GM23248 (cell line): Measurements from ENCODE around the gene ZCCHC17. TPM values are rescaled to one million over a fixed set of nuclear protein-coding genes. Genes with fewer than 3 reads are reported as not detected.

ENCODE experiments used
- DNase-seq: peaks from one replicate; pipeline ENCODE4 v3.0.0-alpha.2; 2015
- H2AFZ ChIP-seq: fragments of 200-600 bp; sonication (generic); 2 replicates; pipeline ENCODE4 v1.6.1; 2016; ENCODE audit warnings: antibody characterized with exemption
- H3F3A ChIP-seq: fragments of 200-600 bp; sonication (generic); 2 replicates; pipeline ENCODE4 v1.6.1; 2016; ENCODE audit warnings: mild to moderate bottlenecking, antibody characterized with exemption, mixed run types; ENCODE audit not compliant: insufficient read depth
- H3K27ac ChIP-seq: fragments of 200-600 bp; sonication (generic); 2 replicates; pipeline ENCODE4 v1.5.1; 2016; ENCODE audit warnings: mild to moderate bottlenecking
- H3K27me3 ChIP-seq: fragments of 200-600 bp; sonication (generic); replicated peaks from 2 replicates; pipeline ENCODE4 v1.6.1; 2016; ENCODE audit warnings: mild to moderate bottlenecking; ENCODE audit not compliant: insufficient read depth
- H3K36me3 ChIP-seq: fragments of 200-600 bp; sonication (generic); 2 replicates; pipeline ENCODE4 v1.6.1; 2016; ENCODE audit warnings: low read depth, mild to moderate bottlenecking
- H3K4me1 ChIP-seq: fragments of 200-600 bp; sonication (generic); 2 replicates; pipeline ENCODE4 v1.6.1; 2016; ENCODE audit warnings: mild to moderate bottlenecking; ENCODE audit not compliant: insufficient read depth
- H3K4me2 ChIP-seq: fragments of 200-600 bp; sonication (generic); one replicate; pipeline ENCODE4 v1.6.1; 2016; ENCODE audit warnings: mild to moderate bottlenecking; ENCODE audit not compliant: unreplicated experiment
- H3K4me3 ChIP-seq: fragments of 200-600 bp; sonication (generic); 2 replicates; pipeline ENCODE4 v1.5.1; 2016; ENCODE audit warnings: mild to moderate bottlenecking
- H3K79me2 ChIP-seq: fragments of 200-600 bp; sonication (generic); 2 replicates; pipeline ENCODE4 v1.6.1; 2016; ENCODE audit warnings: mild to moderate bottlenecking; ENCODE audit not compliant: insufficient read depth
- H3K9ac ChIP-seq: fragments of 200-600 bp; sonication (generic); 2 replicates; pipeline ENCODE4 v1.6.1; 2016; ENCODE audit warnings: mild to moderate bottlenecking
- H3K9me2 ChIP-seq: fragments of 200-600 bp; sonication (generic); 2 replicates; pipeline ENCODE4 v1.6.1; 2016; ENCODE audit warnings: mixed run types, mild to moderate bottlenecking, moderate library complexity; ENCODE audit not compliant: insufficient read depth
- H3K9me3 ChIP-seq: fragments of 200-600 bp; sonication (generic); one replicate; pipeline ENCODE4 v1.6.1; 2017; ENCODE audit warnings: low read depth
- H4K20me1 ChIP-seq: fragments of 200-600 bp; sonication (generic); 2 replicates; pipeline ENCODE4 v1.6.0; 2016; ENCODE audit not compliant: insufficient read depth
- EZH2 ChIP-seq: fragments of 200-600 bp; sonication (generic); IDR thresholded peaks from 2 replicates; pipeline ENCODE4 v1.6.1; 2018; ENCODE audit warnings: antibody characterized with exemption, mild to moderate bottlenecking; ENCODE audit not compliant: insufficient read depth, poor library complexity, severe bottlenecking
- EZH2phosphoT487 ChIP-seq: fragments of 200-600 bp; sonication (generic); IDR thresholded peaks from 2 replicates; pipeline ENCODE4 v1.6.1; 2018; ENCODE audit warnings: antibody characterized with exemption, moderate library complexity, mild to moderate bottlenecking, low read depth; ENCODE audit not compliant: insufficient read depth
- WGBS, 2 experiments: methylation state at CpG; one replicate each; pipeline ENCODE4 v1.1.6; 2015 to 2017; ENCODE audit warnings: low lambda C conversion rate in 2 of 2, low coverage in 1 of 2; ENCODE audit errors: missing lambda C conversion rate in 2 of 2; 5-methylcytosine and 5-hydroxymethylcytosine counted together
- in situ Hi-C: fragments of 300-500 bp; cut with MboI; formaldehyde crosslinking; loops from 2 replicates; pipeline ENCODE4 v1.15.0; 2020
- polyA plus RNA-seq: library from polyadenylated mRNA; unstranded; fragments of >200 nt; fragmentation: Nextera tagmentation; extraction: Ambion mirVana; gene quantifications from 2 replicates; pipeline ENCODE4 v1.2.1, GENCODE V29; 2016
- total RNA-seq: library from RNA; depleted of rRNA; stranded (reverse); fragments of >200 nt; shearing (Covaris generic); gene quantifications from 2 replicates; pipeline ENCODE4 v1.2.3, GENCODE V29; 2014

Gene ZCCHC17
- total and polyA plus RNA-seq, 2 experiments from 2014 or later = 34.8 to 65.6 TPM

DNA sequence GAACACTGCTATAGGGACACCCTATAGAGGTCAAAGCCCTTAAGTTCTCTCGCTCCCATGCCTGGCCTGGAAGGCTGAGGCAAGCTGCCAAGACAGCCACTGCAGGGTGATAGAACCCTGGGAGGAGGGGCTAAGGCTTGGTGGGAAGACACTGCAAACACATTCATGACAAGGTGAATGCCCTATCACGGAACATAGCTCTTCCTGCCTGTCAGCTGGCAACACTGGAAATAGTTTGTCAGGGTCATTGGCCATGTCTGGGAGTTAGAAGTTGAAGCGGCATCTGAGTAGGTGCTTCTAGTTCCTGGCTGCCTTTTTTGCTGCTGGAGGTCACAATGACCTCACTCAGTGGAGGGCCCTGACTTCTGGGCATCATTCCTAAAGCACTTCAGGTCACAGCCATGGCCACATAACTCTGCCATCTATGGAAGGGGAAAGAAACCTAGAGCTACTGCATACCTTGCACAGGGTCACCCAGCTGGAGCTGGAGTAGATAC lies 71.8 kb downstream of the ZCCHC17 start:
- H3K4me2 ChIP-seq = no peak overlapping the region
- 100% methylated on average over 3 of the region's 3 CpGs for WGBS, 2 experiments
- no peaks in the 10 kb centered on the region for H4K20me1 ChIP-seq
- DNase-seq = no peak
- peaks cover 9% of the 10 kb centered on the region for H3K4me1 ChIP-seq
- no peak overlapping the region for H3K4me3 ChIP-seq
- no peaks in the 10 kb centered on the region for H3F3A ChIP-seq
- peaks cover 12% of the 10 kb centered on the region; the same call in 1 of the 2 replicates for H3K36me3 ChIP-seq
- no peaks in the 10 kb centered on the region for H3K9me2 ChIP-seq
- H3K27ac ChIP-seq = no peak overlapping the region
- TF ChIP-seq EZH2phosphoT487 = no peak
- no peak for TF ChIP-seq EZH2
- H3K79me2 ChIP-seq = no peaks in the 10 kb centered on the region
- H3K9ac ChIP-seq = no peak overlapping the region
- in situ Hi-C loops = no loop called here
- no peak overlapping the region for H2AFZ ChIP-seq
- no peaks in the 10 kb centered on the region for H3K9me3 ChIP-seq
- H3K27me3 ChIP-seq = no peaks in the 10 kb centered on the region

GRCh38 chr1:31370021-31370420 lies 73.2 kb downstream of the ZCCHC17 start:
- Histone ChIP-seq H3K4me1 (peaks cover 23% of the 10 kb centered on the region), H3K9me3 (no peaks in the 10 kb centered on the region), H3K27ac (no peak overlapping the region), H3K27me3 (no peaks in the 10 kb centered on the region), H3K4me2 (no peak overlapping the region), H3K9me2 (no peaks in the 10 kb centered on the region), H3F3A (peaks cover 10% of the 10 kb centered on the region), H3K4me3 (no peak overlapping the region), H3K79me2 (no peaks in the 10 kb centered on the region), H3K36me3 (no peaks in the 10 kb centered on the region), H2AFZ (no peak overlapping the region), H4K20me1 (no peaks in the 10 kb centered on the region), H3K9ac (no peak overlapping the region)
- TF ChIP-seq EZH2phosphoT487 (no peak), EZH2 (no peak)
- in situ Hi-C loops = no loop called here
- no peak for DNase-seq
- WGBS, 2 experiments = 84 to 92% methylated on average over 2 of the region's 2 CpGs

- no peak for DNase-seq
- TF ChIP-seq EZH2 (no peak), EZH2phosphoT487 (no peak)
- H3K4me1 ChIP-seq = peaks cover 25% of the 10 kb centered on the region
- peaks cover 10% of the 10 kb centered on the region for H3F3A ChIP-seq
- no peak overlapping the region for H2AFZ ChIP-seq
- H3K9me2 ChIP-seq = no peaks in the 10 kb centered on the region
- in situ Hi-C loops = no loop called here
- no peak overlapping the region for H3K27ac ChIP-seq
- H3K27me3 ChIP-seq = no peaks in the 10 kb centered on the region
- no peaks in the 10 kb centered on the region for H3K79me2 ChIP-seq
- no peaks in the 10 kb centered on the region for H3K36me3 ChIP-seq
- H3K9me3 ChIP-seq = no peaks in the 10 kb centered on the region
- 93 to 95% methylated on average over 4 of the region's 4 CpGs for WGBS, 2 experiments
- H3K9ac ChIP-seq = no peak overlapping the region
- H3K4me3 ChIP-seq = no peak overlapping the region
- H3K4me2 ChIP-seq = no peak overlapping the region
- no peaks in the 10 kb centered on the region for H4K20me1 ChIP-seq
Observed at GRCh38 chr1:31370565-31370964, 73.7 kb downstream of the ZCCHC17 start.

DNA sequence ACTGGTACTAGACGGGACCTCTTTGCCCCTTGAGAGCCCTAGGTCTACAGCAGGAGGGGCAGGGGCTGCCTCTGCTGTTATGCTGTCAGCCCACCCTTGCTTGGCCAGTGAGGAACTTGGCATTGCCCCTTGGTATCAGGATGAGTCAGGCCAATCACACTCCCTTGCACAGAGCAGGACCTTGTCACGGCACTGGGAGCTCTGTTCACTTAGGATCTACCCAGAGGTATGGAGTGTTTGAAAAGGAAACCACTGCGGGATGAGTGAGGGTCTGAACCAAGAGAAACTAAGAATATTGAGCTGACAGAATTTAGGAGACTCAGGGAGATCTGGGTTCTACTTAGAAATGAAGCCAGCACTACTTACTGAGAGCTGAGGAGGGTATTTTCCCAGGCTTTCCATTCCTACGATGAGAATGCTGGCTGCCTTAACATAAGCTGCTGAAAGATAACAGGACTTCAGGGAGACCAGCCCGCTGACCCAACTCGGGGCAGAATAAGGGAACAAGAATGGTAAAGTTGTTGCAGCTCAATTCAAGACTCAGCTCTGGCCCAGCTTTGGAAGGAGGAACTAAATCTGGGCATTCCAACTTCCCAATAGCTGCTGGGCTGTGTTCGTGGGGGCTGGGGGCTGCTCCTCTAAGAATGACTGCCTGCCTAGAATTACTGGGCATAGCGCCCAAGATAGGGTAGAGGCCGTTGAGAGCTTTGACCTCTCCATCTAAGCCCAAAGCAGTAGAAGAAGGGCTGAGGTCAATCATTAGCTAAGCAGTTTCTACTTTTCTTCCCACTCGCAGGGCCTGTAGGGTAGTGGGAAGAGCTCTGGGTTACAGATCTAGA lies 74.5 kb downstream of the ZCCHC17 start:
- DNase-seq = no peak
- in situ Hi-C loops = no loop called here
- Histone ChIP-seq H3K4me2 (no peak overlapping the region), H3K9ac (no peak overlapping the region), H3K27me3 (no peaks in the 10 kb centered on the region), H3K9me3 (no peaks in the 10 kb centered on the region), H3F3A (peaks cover 10% of the 10 kb centered on the region), H3K36me3 (no peaks in the 10 kb centered on the region), H3K4me1 (peaks cover 25% of the 10 kb centered on the region), H3K9me2 (no peaks in the 10 kb centered on the region), H3K4me3 (no peak overlapping the region), H4K20me1 (no peaks in the 10 kb centered on the region), H2AFZ (no peak overlapping the region), H3K27ac (no peak overlapping the region), H3K79me2 (no peaks in the 10 kb centered on the region)
- no peak for TF ChIP-seq EZH2
- no peak for TF ChIP-seq EZH2phosphoT487
- WGBS, 2 experiments = 82 to 86% methylated on average over 10 of the region's 10 CpGs
